Glutamatergic neuron (in vitro differentiated cells): ENCODE results near the gene TMEM125. TPM values are rescaled to one million over a fixed set of nuclear protein-coding genes. Genes with fewer than 3 reads are reported as not detected.

Experiments
- DNase-seq: peaks from one replicate; pipeline ENCODE4 v3.0.0; 2022
- H3K27ac Mint-ChIP-seq: one replicate; pipeline ENCODE4 v1.8.0; 2020; ENCODE audit warnings: mild to moderate bottlenecking, mixed read lengths, inconsistent platforms; ENCODE audit not compliant: unreplicated experiment
- H3K27me3 Mint-ChIP-seq: one replicate; pipeline ENCODE4 v1.8.0; 2020; ENCODE audit warnings: mild to moderate bottlenecking, moderate library complexity, mixed read lengths, inconsistent platforms; ENCODE audit not compliant: unreplicated experiment
- H3K36me3 Mint-ChIP-seq: one replicate; pipeline ENCODE4 v1.8.0; 2020; ENCODE audit warnings: mild to moderate bottlenecking, mixed read lengths, inconsistent platforms; ENCODE audit not compliant: unreplicated experiment
- H3K4me1 Mint-ChIP-seq: one replicate; pipeline ENCODE4 v1.8.0; 2020; ENCODE audit warnings: mild to moderate bottlenecking, low read depth, mixed read lengths, inconsistent platforms; ENCODE audit not compliant: unreplicated experiment
- H3K4me3 Mint-ChIP-seq: one replicate; pipeline ENCODE4 v1.8.0; 2020; ENCODE audit warnings: mild to moderate bottlenecking, mixed read lengths, inconsistent platforms; ENCODE audit not compliant: unreplicated experiment
- H3K9me3 Mint-ChIP-seq: one replicate; pipeline ENCODE4 v1.8.0; 2020; ENCODE audit warnings: mild to moderate bottlenecking, moderate library complexity, mixed read lengths, inconsistent platforms; ENCODE audit not compliant: unreplicated experiment
- total RNA-seq: library from RNA; stranded (reverse); fragmentation: NEBNext Ultra II Directional; extraction: Animal tissue kit (Norgen Biotek cat#: 25700); gene quantifications from one replicate; pipeline ENCODE4 v1.2.1, GENCODE V29; 2021; ENCODE audit not compliant: unreplicated experiment
- TF ChIP-seq, protein P1 (sequence below): fragments of 200-600 bp; sonication (generic); IDR thresholded peaks from one replicate; pipeline ENCODE4 v1.5.0; 2021; ENCODE audit not compliant: partially characterized antibody, unreplicated experiment

TMEM125 gene
- total RNA-seq, 1 donor from 2014 or later: not detected

DNA sequence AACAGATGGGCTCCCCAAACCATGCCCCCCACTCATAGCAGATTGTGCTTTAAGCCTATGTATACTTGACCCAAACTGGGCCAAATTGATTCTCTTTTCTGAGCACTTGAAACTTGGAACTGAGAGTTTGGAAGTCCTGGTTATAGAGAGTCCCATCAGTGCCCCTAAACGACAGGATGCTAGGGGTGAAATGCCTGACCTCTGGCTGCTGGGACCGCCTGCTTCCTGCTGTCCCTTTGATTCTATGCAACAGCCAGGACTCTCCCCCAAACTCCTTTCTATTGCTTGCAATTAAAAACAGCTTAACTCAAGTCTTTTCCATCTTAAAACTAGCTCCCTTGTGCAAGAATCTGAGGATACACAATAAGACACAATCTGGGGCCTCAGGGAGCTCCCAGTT, 10.9 kb downstream of the TMEM125 start:
- no peak for DNase-seq
- TF ChIP-seq, protein P1, sequence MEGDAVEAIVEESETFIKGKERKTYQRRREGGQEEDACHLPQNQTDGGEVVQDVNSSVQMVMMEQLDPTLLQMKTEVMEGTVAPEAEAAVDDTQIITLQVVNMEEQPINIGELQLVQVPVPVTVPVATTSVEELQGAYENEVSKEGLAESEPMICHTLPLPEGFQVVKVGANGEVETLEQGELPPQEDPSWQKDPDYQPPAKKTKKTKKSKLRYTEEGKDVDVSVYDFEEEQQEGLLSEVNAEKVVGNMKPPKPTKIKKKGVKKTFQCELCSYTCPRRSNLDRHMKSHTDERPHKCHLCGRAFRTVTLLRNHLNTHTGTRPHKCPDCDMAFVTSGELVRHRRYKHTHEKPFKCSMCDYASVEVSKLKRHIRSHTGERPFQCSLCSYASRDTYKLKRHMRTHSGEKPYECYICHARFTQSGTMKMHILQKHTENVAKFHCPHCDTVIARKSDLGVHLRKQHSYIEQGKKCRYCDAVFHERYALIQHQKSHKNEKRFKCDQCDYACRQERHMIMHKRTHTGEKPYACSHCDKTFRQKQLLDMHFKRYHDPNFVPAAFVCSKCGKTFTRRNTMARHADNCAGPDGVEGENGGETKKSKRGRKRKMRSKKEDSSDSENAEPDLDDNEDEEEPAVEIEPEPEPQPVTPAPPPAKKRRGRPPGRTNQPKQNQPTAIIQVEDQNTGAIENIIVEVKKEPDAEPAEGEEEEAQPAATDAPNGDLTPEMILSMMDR: no peak
- no peaks in the 10 kb centered on the region for H3K36me3 Mint-ChIP-seq
- peaks cover 10% of the 10 kb centered on the region for H3K27me3 Mint-ChIP-seq
- H3K4me3 Mint-ChIP-seq: no peak overlapping the region
- H3K9me3 Mint-ChIP-seq: peaks cover 2% of the 10 kb centered on the region
- H3K27ac Mint-ChIP-seq: no peak overlapping the region
- peaks cover 7% of the 10 kb centered on the region for H3K4me1 Mint-ChIP-seq

DNA sequence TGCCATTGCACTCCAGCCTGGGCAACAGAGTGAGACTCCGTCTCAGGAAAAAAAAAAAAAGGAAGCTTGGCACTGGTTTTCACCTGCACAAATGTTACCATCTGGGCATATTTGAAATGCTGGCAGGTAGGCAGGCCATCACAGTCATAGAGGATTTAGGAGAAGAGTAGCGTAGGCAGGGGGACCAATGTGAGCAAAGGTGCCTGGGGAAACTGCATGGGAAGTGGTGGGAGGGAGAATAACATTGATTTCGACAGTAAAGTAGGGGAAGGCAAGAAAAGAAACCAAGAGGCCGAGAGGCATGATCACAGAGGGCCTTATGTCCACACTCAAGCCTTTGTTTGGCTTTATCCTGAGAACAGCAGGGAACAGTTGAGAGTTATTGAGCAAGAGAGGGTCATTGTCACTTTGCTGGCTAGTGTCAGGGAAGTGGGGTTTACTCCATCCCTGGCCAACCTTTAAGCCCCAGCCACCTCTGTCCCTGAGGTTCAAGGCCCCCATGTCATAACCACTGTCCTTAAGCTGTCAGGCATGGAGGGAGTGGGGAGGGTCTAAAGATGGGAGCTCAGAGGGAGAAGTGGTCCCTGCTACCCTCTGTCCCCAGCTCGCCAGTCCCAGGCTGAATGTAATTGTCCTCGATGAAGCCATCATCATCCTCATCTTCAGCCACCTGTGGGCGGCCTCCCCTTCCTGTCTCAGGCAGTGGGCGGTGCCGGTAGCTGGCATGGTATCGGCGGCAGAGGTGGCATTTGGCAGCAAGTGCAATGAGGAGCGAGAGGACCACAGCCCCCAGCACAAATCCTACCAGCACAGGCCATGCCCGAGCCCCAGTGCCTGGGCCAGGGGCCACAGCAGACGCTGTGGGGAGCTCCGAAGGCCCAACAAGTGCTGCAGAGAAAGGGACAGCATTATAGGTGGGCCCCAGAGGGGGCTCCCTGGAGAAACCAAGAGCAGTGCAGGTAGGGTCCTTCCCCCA, 12.7 kb downstream of the TMEM125 start:
- TF ChIP-seq, protein P1: no peak
- no peaks in the 10 kb centered on the region for H3K9me3 Mint-ChIP-seq
- H3K4me1 Mint-ChIP-seq: peaks cover 7% of the 10 kb centered on the region
- H3K4me3 Mint-ChIP-seq: no peak overlapping the region
- DNase-seq: no peak
- H3K27me3 Mint-ChIP-seq: peaks cover 12% of the 10 kb centered on the region
- H3K36me3 Mint-ChIP-seq: no peaks in the 10 kb centered on the region
- no peak overlapping the region for H3K27ac Mint-ChIP-seq

DNA sequence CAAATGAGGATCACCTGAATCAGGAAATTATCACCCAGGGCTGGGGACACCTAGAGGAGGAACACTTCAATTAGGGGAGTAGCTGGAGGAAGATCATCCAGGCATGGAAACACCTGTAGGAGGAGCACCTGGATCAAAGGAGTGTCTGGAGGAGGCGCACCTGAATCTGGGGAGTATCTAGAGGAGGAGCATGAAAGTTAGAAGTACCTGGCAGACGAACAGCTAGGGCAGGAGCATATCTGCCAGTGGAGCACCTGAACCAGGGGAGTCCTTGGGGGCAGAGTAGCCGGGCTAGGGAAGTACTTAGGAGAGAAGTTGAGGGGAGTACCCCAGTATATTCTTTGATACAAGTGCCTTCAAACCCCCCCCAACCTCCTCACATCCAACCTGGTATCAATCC, 14.3 kb downstream of the TMEM125 start:
- Mint-ChIP-seq H3K36me3 (no peaks in the 10 kb centered on the region), H3K4me1 (peaks cover 7% of the 10 kb centered on the region), H3K9me3 (no peaks in the 10 kb centered on the region), H3K4me3 (no peak overlapping the region), H3K27ac (no peak overlapping the region), H3K27me3 (peaks cover 12% of the 10 kb centered on the region)
- TF ChIP-seq, protein P1: no peak
- no peak for DNase-seq

DNA sequence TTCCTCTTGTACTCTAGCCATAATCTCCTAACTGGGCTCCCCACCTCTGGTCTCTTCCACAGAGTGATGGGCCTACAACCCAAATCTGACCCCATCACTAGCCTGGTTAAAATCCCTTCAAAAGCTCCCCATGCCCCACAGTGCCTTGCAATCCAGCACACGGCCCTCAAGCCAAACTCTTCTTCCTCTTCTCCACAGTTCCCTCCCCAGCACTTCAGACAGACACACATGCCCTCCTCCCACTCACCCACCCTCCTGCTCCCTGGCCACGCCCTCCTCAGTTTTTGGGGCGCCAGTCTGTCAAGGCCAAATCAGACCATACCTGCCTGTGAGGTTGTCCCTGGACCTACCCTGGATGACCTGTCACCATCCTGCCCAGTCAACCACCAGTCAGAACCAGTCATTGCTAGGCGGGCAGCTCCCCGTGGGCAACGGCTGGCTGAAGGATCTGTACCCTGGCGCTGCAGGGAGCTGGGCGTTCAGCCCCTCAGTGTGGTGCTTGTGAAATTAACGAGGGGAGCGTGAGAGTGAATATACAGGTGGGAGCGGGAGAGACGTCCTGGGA, 14.8 kb downstream of the TMEM125 start:
- no peak for DNase-seq
- Mint-ChIP-seq H3K4me3 (no peak overlapping the region), H3K4me1 (peaks cover 7% of the 10 kb centered on the region), H3K9me3 (no peaks in the 10 kb centered on the region), H3K27me3 (peaks cover 12% of the 10 kb centered on the region), H3K36me3 (no peaks in the 10 kb centered on the region), H3K27ac (no peak overlapping the region)
- TF ChIP-seq, protein P1: no peak
